Ecto neural progenitor cell (in vitro differentiated cells): ENCODE data around the gene ZFP1.

Experiments
- DNase-seq: peaks from one replicate; pipeline ENCODE4 v3.0.0-alpha.2; 2018; ENCODE audit warnings: low spot score

The ZFP1 gene

DNA sequence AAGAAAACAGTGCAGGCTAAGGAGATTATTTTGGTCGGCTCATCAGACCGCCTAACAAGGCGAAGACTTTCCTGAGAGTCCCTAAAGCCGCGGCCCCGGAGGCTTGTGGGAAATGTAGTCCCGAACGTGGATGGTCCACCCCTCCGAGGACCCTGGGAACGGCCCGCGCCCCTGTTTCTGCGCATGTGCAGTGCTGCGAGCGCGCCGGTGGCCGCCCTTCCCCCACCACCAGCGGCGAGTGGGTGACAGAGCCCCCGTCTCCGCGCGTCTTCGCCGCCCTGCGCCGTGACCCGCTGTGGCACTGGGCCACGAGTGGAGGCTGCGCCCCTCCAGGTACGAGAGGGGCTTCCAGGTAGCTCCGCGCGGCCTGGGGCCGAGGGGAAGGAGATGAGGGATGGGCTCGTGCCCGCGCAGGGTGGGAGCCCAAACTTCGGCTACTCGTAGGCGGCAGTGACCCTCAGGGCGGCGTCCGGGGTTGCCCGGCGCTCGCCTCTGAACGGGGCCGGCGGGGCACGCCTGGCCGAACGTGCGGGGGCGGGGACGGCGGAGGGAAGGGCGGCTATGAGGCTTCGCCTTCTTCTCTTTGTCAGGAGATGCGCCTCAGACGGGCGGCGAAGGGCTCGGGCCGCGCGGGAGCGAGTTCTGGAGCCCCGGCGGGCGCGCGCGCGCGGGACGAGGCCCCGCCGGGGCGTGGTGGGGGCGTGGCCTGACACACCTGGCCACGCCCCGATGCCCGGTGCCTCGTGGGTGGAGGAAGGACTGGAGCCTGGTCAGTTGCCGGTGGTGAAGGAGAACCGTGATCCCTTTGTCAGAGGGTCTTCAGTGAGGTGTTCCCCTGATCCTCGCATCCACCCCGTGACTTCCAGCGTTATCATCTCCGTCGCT lies at the start of gene ZFP1:
ZFP1 (plus strand) TSS at position 214 of the 885 bp plus-strand sequence. CDS start 4,428 bp downstream, outside the sequence.
- DNase-seq = peak; percentile 98

DNA sequence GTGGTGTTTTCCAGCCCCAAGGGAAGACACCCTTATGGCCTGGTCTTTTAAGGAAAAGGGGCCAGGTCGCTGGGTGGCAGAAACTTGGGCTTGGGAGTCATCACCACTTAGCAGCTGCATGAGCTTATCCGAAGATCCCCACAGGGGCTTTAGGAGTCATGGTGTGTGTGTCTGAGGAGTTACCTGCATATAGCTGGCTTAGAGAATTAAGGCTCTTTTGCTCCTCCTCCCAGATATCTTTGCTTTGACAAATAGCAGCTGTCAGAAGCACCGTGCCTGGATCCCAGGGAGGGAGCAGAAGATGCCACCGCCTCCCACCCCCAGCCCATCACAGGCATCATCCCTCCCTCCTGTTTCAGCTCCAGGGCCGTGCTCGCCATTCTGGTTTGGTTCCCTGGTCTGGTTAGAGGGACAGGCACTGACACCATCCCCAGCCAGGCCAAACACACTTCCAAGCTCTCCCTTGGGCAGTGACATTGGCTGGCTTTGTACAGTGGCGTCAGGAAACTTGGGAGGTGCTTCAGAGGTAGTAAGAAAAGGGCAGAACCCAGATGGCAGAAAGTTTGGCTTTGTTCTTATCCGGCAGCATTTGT lies 49.2 kb upstream of the ZFP1 start:
- no peak for DNase-seq

GRCh38 chr16:75099738-75100602 lies 48.4 kb upstream of the ZFP1 start:
- DNase-seq = no peak

- DNase-seq = no peak
Observed at GRCh38 chr16:75100603-75100990, 47.7 kb upstream of the ZFP1 start.

DNA sequence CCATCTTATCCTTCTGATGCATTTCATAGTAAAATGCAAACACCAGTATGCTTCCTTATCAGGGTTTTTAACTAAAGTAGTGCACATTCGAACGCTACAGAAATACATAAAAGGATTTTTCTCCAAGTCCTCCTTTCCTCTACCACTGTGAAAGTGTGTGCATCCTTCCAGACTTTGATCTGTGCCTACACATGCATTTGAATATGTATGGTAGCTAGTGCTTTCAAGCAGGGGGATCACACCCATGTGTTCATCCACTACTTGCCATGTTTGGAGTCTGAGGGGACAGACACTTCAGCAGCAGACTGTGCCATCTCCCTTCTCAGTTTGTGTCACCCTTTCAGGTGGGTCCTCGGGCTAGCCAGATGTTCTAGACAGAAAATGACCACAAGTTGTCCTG lies 46.7 kb upstream of the ZFP1 start:
- no peak for DNase-seq

- DNase-seq = no peak
Observed at GRCh38 chr16:75102595-75102994, 45.7 kb upstream of the ZFP1 start.

GRCh38 chr16:75103994-75104393 lies 44.3 kb upstream of the ZFP1 start:
- DNase-seq = no peak

DNA sequence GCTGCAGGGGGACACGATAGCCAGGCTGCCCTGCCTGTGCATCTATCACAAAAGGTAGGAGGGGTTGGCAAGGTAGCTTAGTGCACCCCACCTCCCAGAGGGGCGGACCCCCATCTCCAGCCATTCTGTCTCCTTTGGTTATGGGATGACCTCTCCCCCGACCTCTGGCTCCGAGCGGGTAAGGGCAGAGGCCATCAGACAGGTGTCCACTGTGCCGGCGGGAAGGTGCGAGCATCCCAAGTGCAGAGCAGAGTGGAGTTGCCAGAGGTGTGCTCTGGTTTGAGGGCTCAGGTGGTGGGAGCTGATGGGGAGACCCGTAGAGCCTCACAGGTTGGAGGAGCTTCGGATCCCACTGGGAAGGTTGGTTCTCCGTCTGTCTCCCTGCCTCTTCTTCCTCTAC lies 43.5 kb upstream of the ZFP1 start:
- no peak for DNase-seq

- no peak for DNase-seq
Observed at GRCh38 chr16:75105306-75106061, 42.8 kb upstream of the ZFP1 start.

DNA sequence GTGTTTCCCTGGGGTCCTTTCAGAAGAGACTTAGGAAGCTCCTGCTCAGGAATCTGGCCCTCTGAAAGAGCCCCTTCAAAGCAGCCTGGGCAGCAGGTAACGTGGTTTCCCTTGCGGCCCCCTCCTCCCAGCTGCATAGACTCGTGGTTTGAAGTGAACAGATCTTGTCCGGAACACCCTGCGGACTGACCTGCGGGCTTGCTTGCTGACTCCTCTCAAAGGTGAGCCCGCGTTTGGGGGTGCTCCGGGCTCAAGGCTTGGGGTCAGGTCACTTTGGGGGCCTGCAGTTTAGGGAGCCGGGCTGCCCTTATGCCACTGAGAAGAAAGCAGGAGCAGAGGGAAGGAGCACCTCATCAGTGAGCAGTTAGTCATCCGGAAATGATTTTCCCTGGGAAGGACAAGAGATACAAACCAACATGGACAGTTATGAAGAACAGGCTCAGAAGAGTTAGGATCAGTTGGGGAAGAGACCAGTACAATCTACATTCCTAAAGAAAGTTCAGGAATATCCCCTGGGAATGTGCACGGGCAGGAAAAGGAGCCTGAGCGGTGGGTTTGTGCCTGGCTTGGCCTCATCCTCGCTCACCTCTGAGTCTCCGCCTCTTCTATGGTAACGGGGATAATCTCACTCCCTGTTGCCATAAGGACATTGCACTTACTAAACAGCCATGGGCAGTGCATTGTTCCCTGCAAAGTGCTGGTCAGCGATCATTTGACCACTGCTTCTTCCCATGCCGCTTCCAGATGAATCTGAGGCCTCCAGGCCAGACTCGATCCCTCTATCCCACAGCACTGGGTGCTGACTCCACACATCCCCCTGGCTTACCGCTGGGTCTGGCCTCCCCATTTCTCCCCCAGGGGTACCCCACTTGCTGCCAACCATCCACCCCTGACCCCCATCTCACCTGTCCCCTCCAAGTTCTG lies 41.7 kb upstream of the ZFP1 start:
- no peak for DNase-seq

GRCh38 chr16:75107505-75107904 lies 40.8 kb upstream of the ZFP1 start:
- DNase-seq = no peak

GRCh38 chr16:75108792-75109731 lies 39.3 kb upstream of the ZFP1 start:
- DNase-seq = no peak

DNA sequence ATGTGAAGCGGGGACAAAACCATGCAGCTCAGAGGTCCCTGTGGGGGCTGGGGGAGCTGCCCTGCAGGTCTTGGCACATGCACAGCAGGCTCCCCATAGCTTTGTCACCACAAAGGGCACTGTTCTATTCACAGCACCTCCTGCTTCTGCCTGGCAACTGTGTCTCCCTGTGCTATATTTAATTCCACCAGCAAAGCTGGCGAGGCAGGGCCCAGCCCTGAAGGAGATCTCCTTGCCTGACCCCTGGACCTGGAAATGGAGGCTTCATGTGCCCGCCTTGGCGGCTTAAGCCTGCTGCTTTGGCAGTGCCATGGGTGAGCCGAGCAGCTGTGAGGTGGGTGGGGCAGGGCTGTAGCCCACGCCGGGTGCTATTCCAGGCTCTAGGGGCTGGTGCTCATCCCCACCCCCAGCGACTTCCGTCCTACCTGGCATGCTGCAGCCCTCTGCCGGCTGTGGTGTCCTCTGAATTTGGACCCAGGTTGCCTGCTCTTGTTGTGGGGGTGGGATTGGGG lies 38.5 kb upstream of the ZFP1 start:
- no peak for DNase-seq

DNA sequence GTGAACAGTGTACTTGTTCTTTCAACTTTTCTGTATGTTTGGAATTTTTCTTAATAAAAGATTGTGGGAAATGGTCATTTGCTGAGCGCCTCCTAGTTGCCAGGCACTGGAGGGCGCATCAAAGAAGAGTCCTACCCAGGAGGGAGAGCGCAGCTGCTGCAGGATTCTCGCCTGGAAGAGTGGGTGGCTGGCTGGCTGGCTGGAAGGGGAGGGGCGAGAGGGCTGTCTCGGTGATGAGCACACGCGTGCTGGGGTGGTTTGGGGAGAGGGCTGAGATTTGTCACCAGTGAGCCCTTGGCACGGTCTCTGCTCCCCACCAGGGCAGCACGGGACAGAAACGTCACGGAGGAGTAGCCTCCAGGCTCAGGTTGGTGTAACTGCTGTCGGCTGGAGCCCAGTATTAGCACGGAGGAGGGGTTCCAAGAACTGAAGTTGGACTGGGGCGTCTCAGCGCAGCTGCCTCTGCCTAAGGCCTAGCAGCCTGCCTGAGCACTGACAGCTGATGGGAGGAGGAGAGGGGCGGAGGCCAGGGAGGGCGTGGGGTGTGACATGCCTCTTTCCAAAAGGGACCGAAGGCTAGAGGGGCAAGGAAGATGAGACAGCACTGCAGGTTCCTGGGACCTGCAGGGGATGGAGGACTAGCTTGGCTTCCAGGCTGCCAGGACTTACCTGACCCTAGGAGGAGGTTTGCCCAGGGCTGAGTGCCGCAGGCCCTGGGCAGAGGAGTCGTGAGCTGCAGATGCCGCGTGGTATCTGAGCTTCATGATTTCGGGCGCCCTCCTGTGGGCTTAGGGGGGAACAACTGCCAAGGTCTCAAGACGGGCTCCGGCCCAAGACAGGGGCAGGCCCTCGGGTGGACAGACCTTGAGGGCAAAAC lies 37.4 kb upstream of the ZFP1 start:
- DNase-seq = peak; percentile 88

DNA sequence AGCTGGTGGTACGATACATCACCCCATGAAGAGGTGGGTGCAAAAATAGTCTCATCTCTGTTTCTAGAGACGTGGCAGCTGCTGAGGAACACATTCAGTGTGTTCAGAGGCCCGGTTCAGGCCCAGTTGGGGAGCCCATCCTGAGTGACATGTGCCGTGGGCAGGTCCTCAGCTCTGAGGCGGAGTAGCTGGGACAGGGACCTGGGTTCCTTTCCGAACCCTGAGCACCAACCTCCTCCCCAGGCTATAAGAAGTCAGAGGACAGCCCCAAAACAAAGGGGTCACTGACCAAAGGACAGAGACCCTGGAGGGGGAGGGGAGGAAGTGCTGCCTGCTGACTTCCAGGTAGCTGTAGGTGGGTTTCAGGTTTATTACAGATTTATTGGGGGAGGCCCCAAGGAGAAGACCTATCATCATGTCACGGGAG lies 36.8 kb upstream of the ZFP1 start:
- DNase-seq = no peak

GRCh38 chr16:75111961-75112733 lies 36.2 kb upstream of the ZFP1 start:
- DNase-seq = no peak

DNA sequence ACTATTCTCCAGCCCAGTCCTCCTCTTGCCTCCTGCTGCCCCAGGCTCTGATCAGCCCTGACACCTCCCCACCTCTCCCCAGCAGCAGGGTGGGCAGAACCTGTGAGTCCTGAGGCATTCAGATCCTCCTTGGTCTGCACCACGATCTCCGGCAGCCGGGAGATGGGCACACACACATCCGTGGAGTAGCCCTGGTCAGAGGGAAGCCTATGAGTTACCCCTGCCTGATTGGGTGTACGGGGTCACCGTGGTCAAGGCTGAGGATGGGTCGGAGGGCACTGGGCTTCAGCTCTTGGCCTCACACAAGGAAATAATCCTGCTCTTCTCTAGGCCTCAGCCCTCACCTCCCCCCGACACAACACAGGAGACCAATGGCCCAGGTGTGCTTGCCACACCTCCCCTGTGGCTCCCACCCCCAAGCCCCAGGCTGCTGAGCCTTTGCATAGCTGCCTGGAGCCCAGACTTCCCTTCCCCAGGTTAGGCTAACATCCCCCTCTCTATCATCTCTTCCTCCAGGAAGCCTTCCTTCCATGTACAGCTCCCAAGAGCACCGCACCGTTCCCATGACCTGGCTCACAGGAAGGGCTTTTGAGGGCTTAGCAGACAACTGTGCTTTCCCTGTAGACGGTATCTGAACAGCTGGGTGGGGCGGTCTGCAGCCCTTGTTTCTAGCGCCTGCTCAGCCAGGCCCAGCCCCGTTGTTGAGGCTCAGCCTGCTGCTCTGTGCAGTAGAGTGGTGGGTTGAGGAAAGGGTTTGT lies 35.4 kb upstream of the ZFP1 start:
- DNase-seq = no peak
